Keratinocyte (primary cell): ENCODE measurements around the gene STX18.

ENCODE experiments used
- CTCF ChIP-seq, 3 experiments: IDR thresholded peaks in 1 of 3; conservative IDR thresholded peaks in 1 of 3; optimal IDR thresholded peaks in 1 of 3; 2 replicates in 2 of 3; 3 replicates in 1 of 3; pipeline versions ENCODE3 to v1.5.1; 2011; ENCODE audit warnings: low read length in 3 of 3, mild to moderate bottlenecking in 3 of 3, moderate library complexity in 2 of 3, control low read depth in 1 of 3, inconsistent platforms in 1 of 3; ENCODE audit not compliant: insufficient read depth in 2 of 3; ENCODE audit errors: extremely low read depth in 1 of 3
- EZH2 ChIP-seq: IDR thresholded peaks from one replicate; pipeline ENCODE4 v1.6.1; 2012; ENCODE audit warnings: inconsistent platforms, mild to moderate bottlenecking, low read length, moderate library complexity

GRCh38 chr4:4419896-4420295, 122.0 kb downstream of the STX18 start:
- TF ChIP-seq CTCF (optimal IDR thresholded peaks at IDR 0.05 in 1 of 3, IDR thresholded peaks at IDR 0.05 in 1 of 3, conservative IDR thresholded peaks at IDR 0.05 in 1 of 3; ENCODE audit: extremely low read depth in 1 of 3, insufficient read depth in 2 of 3, low read length in 3 of 3) (no peak), EZH2 (no peak)
